Keratinocyte (primary cell): ENCODE results near the gene XKR8. TPM values are rescaled to one million over a fixed set of nuclear protein-coding genes. Genes with fewer than 3 reads are reported as not detected.
"Not testable (repeated sequence)": the region's sequence is repeated elsewhere in the genome, so short reads cannot be mapped to it uniquely, and the experiment has no call there.

Experiments used
- DNase-seq: peaks from one replicate; pipeline ENCODE4 v3.0.0-alpha.2; 2011; ENCODE audit warnings: low read depth, missing footprints, low spot score
- FAIRE-seq: peaks from 2 replicates; lab custom pipeline; 2011; peaks lifted over from hg19 to GRCh38; lab: Jason Lieb, UNC
- H2AFZ ChIP-seq: 2 replicates; pipeline ENCODE4 v1.6.0; 2012; ENCODE audit warnings: low read length, control low read depth, inconsistent platforms; ENCODE audit not compliant: control insufficient read depth
- H3K27ac ChIP-seq: 2 replicates; pipeline ENCODE4 v1.5.1; 2011; ENCODE audit warnings: low read length; ENCODE audit not compliant: control insufficient read depth, insufficient read depth
- H3K27me3 ChIP-seq: 3 replicates; pipeline ENCODE4 v1.6.0; 2011; ENCODE audit warnings: low read length; ENCODE audit not compliant: control insufficient read depth, insufficient read depth; ENCODE audit errors: extremely low read depth
- H3K36me3 ChIP-seq, 2 experiments: 2 replicates in 1 of 2; 3 replicates in 1 of 2; pipeline ENCODE4 v1.5.1; 2011; ENCODE audit warnings: low read length in 2 of 2, mild to moderate bottlenecking in 1 of 2; ENCODE audit not compliant: control insufficient read depth in 2 of 2, insufficient read depth in 2 of 2; ENCODE audit errors: extremely low read depth in 1 of 2
- H3K4me1 ChIP-seq: 3 replicates; pipeline ENCODE4 v1.5.1; 2011; ENCODE audit warnings: low read length; ENCODE audit not compliant: control insufficient read depth, insufficient read depth; ENCODE audit errors: extremely low read depth
- H3K4me2 ChIP-seq: 3 replicates; pipeline ENCODE4 v1.6.0; 2011; ENCODE audit warnings: low read depth, low read length; ENCODE audit not compliant: control insufficient read depth, insufficient read depth; ENCODE audit errors: extremely low read depth
- H3K4me3 ChIP-seq, 3 experiments: fragments of 200-600 bp in 1 of 3; sonication (generic) in 1 of 3; 2 replicates in 2 of 3; 3 replicates in 1 of 3; pipeline ENCODE4 v1.5.1; 2011 to 2016; ENCODE audit warnings: low read length in 3 of 3, mild to moderate bottlenecking in 3 of 3, control low read depth in 2 of 3, inconsistent platforms in 1 of 3, low read depth in 1 of 3, mixed read lengths in 1 of 3, mixed run types in 1 of 3, moderate library complexity in 1 of 3; ENCODE audit not compliant: control insufficient read depth in 2 of 3, insufficient read depth in 2 of 3; ENCODE audit errors: extremely low read depth in 1 of 3
- H3K79me2 ChIP-seq: 2 replicates; pipeline ENCODE4 v1.6.0; 2012; ENCODE audit warnings: low read length; ENCODE audit not compliant: control insufficient read depth, insufficient read depth
- H3K9ac ChIP-seq: 3 replicates; pipeline ENCODE4 v1.6.0; 2011; ENCODE audit warnings: low read length; ENCODE audit not compliant: control insufficient read depth, insufficient read depth; ENCODE audit errors: extremely low read depth
- H3K9me1 ChIP-seq: 3 replicates; pipeline ENCODE4 v1.6.0; 2011; ENCODE audit warnings: low read length; ENCODE audit not compliant: control insufficient read depth, insufficient read depth; ENCODE audit errors: extremely low read depth
- H3K9me3 ChIP-seq: 2 replicates; pipeline ENCODE4 v1.5.1; 2012; ENCODE audit warnings: low read depth, low read length; ENCODE audit not compliant: control insufficient read depth
- H4K20me1 ChIP-seq: 3 replicates; pipeline ENCODE4 v1.6.0; 2011; ENCODE audit warnings: low read length; ENCODE audit not compliant: control insufficient read depth, insufficient read depth; ENCODE audit errors: extremely low read depth
- EZH2 ChIP-seq: IDR thresholded peaks from one replicate; pipeline ENCODE4 v1.6.1; 2012; ENCODE audit warnings: inconsistent platforms, mild to moderate bottlenecking, low read length, moderate library complexity
- dilution Hi-C: fragments of 300-500 bp; cut with MboI; formaldehyde crosslinking; loops from one replicate; pipeline ENCODE4 v1.7.0; 2020; ENCODE audit warnings: low sequenced_read_pairs; ENCODE audit not compliant: extremely low pct_ligation_motif_present
- polyA plus RNA-seq, 5 experiments: library from polyadenylated mRNA; depleted of rRNA in 3 of 5; stranded (reverse) in 3 of 5; stranded (forward) in 1 of 5; unstranded in 1 of 5; fragments of >200 nt; gene quantifications; 1 replicate in 1 of 5; 2 replicates in 3 of 5; 3 replicates in 1 of 5; pipeline versions ENCODE4 v1.2.1 to v1.2.3, GENCODE V29; 2011 to 2012; ENCODE audit warnings: missing spikeins in 2 of 5, low read depth in 1 of 5, low replicate concordance in 1 of 5
- TF ChIP-seq, protein P1 (sequence below), 3 experiments: IDR thresholded peaks in 1 of 3; conservative IDR thresholded peaks in 1 of 3; optimal IDR thresholded peaks in 1 of 3; 2 replicates in 2 of 3; 3 replicates in 1 of 3; pipeline versions ENCODE3 to v1.5.1; 2011; ENCODE audit warnings: low read length in 3 of 3, mild to moderate bottlenecking in 3 of 3, moderate library complexity in 2 of 3, control low read depth in 1 of 3, inconsistent platforms in 1 of 3; ENCODE audit not compliant: insufficient read depth in 2 of 3; ENCODE audit errors: extremely low read depth in 1 of 3

Gene XKR8
- polyA plus RNA-seq, 1 donor (not counting 4 experiments of a cell fraction or from before 2014, with no cell fraction given): 3.2 TPM

GRCh38 chr1:27993241-27993640, 33.5 kb downstream of the XKR8 start:
- Histone ChIP-seq H3K27ac (no peak overlapping the region), H3K79me2 (no peaks in the 10 kb centered on the region), H3K4me1 (no peaks in the 10 kb centered on the region), H3K27me3 (no peaks in the 10 kb centered on the region), H3K9ac (no peak overlapping the region), H3K36me3 (peaks cover 16 to 25% of the 10 kb centered on the region in 2 experiments), H3K9me1 (no peaks in the 10 kb centered on the region), H4K20me1 (no peaks in the 10 kb centered on the region), H3K4me3 (no peak overlapping the region), H3K4me2 (no peak overlapping the region), H3K9me3 (no peaks in the 10 kb centered on the region), H2AFZ (no peak overlapping the region)
- dilution Hi-C loops: no loop called here
- TF ChIP-seq, protein P1, sequence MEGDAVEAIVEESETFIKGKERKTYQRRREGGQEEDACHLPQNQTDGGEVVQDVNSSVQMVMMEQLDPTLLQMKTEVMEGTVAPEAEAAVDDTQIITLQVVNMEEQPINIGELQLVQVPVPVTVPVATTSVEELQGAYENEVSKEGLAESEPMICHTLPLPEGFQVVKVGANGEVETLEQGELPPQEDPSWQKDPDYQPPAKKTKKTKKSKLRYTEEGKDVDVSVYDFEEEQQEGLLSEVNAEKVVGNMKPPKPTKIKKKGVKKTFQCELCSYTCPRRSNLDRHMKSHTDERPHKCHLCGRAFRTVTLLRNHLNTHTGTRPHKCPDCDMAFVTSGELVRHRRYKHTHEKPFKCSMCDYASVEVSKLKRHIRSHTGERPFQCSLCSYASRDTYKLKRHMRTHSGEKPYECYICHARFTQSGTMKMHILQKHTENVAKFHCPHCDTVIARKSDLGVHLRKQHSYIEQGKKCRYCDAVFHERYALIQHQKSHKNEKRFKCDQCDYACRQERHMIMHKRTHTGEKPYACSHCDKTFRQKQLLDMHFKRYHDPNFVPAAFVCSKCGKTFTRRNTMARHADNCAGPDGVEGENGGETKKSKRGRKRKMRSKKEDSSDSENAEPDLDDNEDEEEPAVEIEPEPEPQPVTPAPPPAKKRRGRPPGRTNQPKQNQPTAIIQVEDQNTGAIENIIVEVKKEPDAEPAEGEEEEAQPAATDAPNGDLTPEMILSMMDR (optimal IDR thresholded peaks at IDR 0.05 in 1 of 3, IDR thresholded peaks at IDR 0.05 in 1 of 3, conservative IDR thresholded peaks at IDR 0.05 in 1 of 3; ENCODE audit: extremely low read depth in 1 of 3, insufficient read depth in 2 of 3, low read length in 3 of 3): no peak
- TF ChIP-seq EZH2: no peak
- DNase-seq (no peak), FAIRE-seq (no peak)

- H3K9me1 ChIP-seq: no peaks in the 10 kb centered on the region
- H3K27me3 ChIP-seq: no peaks in the 10 kb centered on the region
- H3K4me1 ChIP-seq: no peaks in the 10 kb centered on the region
- dilution Hi-C loops: no loop called here
- H3K9me3 ChIP-seq: no peaks in the 10 kb centered on the region
- no peaks in the 10 kb centered on the region for H3K79me2 ChIP-seq
- H3K27ac ChIP-seq: no peak overlapping the region
- H3K9ac ChIP-seq: no peak overlapping the region
- FAIRE-seq: no peak
- H2AFZ ChIP-seq: no peak overlapping the region
- H4K20me1 ChIP-seq: no peaks in the 10 kb centered on the region
- H3K36me3 ChIP-seq: peaks cover 14 to 23% of the 10 kb centered on the region in 2 experiments
- no peak overlapping the region for H3K4me3 ChIP-seq
- TF ChIP-seq, protein P1 (optimal IDR thresholded peaks at IDR 0.05 in 1 of 3, IDR thresholded peaks at IDR 0.05 in 1 of 3, conservative IDR thresholded peaks at IDR 0.05 in 1 of 3; ENCODE audit: extremely low read depth in 1 of 3, insufficient read depth in 2 of 3, low read length in 3 of 3): no peak
- TF ChIP-seq EZH2: no peak
- DNase-seq: no peak
- H3K4me2 ChIP-seq: no peak overlapping the region
These were observed 34.3 kb downstream of the XKR8 start for GRCh38 chr1:27994060-27994459.

DNA sequence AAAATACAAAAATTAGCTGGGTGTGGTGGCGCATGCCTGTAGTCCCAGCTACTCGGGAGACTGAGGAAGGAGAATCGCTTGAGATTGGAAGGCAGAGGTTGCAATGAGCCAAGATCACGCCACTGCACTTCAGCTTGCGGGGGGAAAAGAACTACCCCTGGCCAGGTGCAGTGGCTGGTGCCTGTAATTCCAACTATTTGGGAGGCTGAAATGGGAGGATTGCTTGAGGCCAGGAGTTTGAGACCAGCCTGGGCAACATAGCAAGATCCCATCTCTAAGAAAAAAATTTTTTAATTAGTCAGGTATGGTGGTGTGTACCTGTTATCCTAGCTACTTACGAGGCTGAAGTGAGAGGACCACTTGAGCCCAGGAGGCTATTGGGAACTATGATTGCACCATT, 34.8 kb downstream of the XKR8 start:
- H3K27me3 ChIP-seq, H3K4me1 ChIP-seq, dilution Hi-C loops, H3K4me3 ChIP-seq, H2AFZ ChIP-seq, FAIRE-seq, DNase-seq, H3K27ac ChIP-seq, H3K79me2 ChIP-seq, H3K4me2 ChIP-seq, H4K20me1 ChIP-seq, H3K9ac ChIP-seq, H3K9me3 ChIP-seq, H3K9me1 ChIP-seq: not testable (repeated sequence)
- H3K36me3 ChIP-seq: peaks cover 14 to 23% of the 10 kb centered on the region in 2 experiments
